GM19468 (cell line): ENCODE results near the gene PTDSS2.
"Not testable (repeated sequence)": the region's sequence is repeated elsewhere in the genome, so short reads cannot be mapped to it uniquely, and the experiment has no call there.

ENCODE experiments used
- ATAC-seq: cut with Tn5 transposase; IDR thresholded peaks from one replicate; pipeline ENCODE4 v1.9.1; 2021; ENCODE audit warnings: mild to moderate bottlenecking, moderate library complexity, moderate number of reproducible peaks; ENCODE audit not compliant: unreplicated experiment; ENCODE audit errors: extremely low read depth

Gene PTDSS2

GRCh38 chr11:449889-450808 lies at the start of gene PTDSS2:
TSS of gene PTDSS2 (plus strand) at chr11:450279. CDS start at chr11:450456, 177 bp downstream.
- ATAC-seq = peak; percentile 51

DNA sequence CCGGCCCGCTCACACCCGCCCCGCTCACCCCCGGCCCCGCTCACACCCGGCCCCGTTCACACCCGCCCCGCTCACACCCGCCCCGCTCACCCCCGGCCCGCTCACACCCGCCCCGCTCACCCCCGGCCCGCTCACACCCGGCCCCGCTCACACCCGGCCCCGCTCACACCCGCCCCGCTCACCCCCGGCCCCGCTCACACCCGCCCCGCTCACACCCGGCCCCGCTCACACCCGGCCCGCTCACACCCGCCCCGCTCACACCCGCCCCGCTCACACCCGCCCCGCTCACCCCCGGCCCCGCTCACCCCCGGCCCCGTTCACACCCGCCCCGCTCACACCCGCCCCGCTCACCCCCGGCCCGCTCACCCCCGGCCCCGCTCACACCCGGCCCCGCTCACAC lies 48.9 kb upstream of the PTDSS2 start:
- not testable (repeated sequence) for ATAC-seq

DNA sequence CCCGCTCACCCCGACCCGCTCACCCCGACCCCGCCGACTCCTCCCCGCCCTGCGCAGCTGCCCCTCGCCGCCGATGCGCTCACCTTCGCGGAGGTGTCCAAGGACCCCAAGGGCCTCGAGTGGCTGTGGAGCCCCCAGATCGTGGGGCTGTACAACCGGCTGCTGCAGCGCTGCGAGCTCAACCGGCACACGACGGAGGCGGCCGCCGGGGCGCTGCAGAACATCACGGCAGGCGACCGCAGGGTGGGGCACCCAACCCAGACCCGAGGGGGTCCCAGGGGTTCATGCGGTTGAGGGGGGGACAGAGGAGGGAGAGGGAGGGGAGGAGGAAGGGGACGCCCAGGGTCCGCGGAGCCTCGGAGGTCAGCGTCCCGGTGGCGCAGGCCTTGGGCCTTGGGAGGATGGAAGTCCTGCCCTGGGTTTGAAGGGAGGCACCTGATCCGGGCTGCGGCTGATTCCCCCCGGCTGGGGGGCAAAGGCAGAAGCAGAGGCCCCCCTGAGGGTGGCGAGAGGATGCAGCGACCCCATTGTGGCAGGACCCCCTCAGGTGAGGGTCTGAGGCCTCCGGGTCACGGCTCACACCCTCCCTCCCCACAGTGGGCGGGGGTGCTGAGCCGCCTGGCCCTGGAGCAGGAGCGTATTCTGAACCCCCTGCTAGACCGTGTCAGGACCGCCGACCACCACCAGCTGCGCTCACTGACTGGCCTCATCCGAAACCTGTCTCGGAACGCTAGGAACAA lies 46.9 kb upstream of the PTDSS2 start:
- ATAC-seq = no peak

DNA sequence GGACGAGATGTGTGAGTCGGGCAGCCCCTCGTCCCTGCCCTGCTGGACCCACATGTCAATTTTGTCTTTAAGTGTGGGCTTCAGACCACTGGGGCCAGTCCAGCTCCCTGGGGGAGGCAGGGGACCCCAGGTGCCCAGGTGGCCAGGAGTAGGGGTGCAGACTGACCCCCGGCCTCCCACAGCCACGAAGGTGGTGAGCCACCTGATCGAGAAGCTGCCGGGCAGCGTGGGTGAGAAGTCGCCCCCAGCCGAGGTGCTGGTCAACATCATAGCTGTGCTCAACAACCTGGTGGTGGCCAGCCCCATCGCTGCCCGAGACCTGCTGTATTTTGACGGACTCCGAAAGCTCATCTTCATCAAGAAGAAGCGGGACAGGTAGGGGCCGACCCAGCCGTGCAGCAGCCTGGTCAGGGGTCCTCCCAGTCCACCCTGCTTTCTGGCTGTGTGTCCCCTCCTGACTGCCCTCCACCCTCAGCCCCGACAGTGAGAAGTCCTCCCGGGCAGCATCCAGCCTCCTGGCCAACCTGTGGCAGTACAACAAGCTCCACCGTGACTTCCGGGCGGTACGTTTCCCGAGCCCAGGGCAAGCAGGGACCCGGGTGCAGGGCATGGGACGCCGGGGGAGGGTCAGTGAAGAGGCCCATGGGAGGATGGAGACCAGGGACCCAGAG lies 46.2 kb upstream of the PTDSS2 start:
- no peak for ATAC-seq

DNA sequence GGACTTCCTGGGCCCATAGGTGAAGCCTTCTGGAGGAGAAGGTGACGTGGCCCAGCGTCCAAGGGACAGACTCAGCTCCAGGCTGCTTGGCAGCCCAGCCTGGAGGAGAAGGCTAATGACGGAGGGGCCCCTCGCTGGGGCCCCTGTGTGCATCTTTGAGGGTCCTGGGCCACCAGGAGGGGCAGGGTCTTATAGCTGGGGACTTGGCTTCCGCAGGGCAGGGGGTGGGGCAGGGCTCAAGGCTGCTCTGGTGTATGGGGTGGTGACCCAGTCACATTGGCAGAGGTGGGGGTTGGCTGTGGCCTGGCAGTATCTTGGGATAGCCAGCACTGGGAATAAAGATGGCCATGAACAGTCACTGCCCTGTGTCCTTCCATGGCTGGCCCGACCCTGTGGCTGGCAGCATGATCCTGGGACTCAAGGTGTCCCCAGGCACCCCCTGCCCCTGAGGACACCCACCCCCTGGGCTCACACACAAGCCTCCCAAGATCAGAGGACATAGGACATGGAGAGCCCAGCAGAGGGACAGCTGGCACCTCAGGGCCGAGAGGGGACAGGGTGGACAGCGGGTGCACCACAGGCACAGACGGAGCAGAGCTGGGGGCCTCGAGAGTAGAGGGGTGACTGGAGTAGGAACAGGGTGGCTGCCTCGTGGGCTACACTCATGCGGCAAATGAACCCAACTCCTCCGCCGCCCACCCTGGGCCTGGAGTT lies 45.4 kb upstream of the PTDSS2 start:
- no peak for ATAC-seq

DNA sequence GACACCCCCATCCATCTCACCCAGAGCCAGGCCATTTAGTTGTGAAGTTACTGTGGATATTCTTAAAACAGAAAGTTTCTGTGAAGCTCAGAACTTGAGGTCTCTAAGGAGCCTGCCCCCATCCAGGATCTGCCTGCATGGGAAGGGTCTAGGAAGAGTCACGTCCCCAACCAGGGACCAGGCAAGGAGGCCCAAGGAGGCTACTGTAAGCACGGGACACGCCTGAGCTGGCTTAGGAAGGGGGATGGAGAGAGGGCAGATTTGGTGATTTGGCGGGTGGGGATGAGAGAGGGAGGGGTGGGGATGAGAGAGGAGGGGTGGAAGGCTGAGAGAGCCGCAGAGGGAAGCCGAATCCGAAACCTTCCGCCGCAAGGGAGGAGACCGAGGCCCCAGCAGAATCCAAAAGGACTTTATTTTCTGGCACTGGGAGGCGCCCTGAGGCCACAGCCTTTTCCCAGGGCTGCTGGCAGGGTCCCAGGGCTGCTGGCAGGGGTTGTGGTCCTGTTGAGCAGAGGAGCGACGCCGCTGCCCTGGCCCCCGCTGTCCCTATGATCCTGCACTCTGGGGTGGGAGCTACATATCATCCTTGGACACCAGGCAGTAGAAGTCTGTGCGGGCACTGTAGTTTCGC lies 44.6 kb upstream of the PTDSS2 start:
- ATAC-seq = no peak

DNA sequence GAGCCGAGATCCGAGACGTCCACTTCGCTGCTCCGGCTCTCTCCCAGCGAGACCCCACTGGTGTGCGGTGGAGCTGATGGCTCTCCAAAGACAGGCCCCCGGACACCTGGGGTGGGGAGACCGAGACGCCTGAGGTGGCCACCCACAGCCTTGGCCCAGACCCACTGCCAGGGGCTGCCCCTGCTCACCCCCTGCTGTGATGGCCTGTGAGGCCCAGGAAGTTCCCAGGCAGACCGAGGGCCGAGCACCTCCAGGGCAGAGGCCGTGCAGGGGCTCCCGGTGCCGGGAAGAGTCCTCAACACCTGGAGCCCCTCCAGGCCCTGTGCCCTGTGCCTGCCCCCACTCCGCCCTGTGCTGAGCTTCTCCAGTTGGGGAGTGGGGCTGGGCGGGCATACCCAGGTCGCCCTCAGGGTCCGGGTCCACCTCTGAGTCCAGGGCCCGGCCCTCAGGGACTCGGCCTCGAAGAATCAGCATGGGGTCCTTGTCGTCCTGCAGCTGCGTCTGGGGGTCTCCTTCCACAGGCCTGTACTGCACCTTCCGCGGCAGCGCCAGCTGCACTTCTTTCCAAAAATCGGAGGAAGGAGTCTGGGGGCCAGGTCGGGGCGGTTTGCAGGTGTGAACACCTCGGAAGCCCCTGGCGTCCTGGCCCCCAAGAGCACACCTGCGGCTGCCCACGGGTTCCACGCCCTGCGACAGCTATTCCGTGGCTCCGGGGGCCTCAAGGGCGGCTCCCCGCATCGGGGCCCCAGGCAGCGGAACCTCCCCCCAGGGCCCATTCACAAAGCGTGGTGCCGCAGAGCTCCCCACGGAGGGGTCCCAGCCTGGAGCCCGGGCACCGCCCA lies 43.9 kb upstream of the PTDSS2 start:
- ATAC-seq = no peak

- ATAC-seq = no peak
These were observed 43.1 kb upstream of the PTDSS2 start for GRCh38 chr11:406796-407650.

- ATAC-seq = no peak
These were observed 42.4 kb upstream of the PTDSS2 start for GRCh38 chr11:407651-408123.

DNA sequence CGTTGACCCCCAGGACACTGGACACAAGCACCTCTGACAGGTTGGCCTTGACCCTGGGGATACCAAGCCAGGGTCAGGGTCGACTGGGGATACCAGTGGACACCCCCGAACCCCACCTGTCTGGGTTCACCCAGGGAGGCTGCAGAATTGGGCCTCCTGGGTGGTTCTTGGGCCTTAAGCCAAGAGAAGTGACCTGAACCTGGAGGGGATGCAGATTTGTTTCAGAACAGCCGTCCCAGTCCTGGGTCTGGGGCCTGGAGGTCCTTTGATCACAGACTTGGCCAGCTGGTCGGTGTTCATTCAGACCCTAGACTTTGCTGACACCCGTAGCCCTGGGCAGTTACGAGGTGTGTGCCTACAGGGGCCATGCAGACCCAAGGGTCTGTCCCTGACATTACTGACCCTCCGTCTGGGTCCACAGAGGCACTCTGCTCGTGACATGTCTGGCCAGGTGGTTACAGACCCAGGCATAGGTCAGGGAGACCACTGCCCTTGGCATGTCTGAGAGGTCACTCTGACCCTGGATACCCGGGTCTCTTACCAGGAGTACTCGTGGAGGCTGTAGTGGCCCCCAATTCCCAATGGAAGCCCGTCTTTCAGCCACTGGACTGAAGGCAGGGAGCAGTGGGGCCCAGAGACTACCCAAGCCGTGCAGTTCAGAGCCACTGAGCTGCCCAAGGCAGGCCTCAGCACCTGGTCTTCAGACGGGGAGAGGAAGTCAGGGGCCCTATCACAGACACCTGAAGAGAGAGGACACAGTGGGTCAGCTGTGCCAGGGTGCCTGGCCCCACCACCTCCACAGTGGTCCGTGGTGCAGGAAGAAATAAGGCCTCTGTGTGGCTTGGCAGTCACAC lies 41.7 kb upstream of the PTDSS2 start:
- ATAC-seq = no peak

GRCh38 chr11:409008-409599 lies 41.0 kb upstream of the PTDSS2 start:
- no peak for ATAC-seq

DNA sequence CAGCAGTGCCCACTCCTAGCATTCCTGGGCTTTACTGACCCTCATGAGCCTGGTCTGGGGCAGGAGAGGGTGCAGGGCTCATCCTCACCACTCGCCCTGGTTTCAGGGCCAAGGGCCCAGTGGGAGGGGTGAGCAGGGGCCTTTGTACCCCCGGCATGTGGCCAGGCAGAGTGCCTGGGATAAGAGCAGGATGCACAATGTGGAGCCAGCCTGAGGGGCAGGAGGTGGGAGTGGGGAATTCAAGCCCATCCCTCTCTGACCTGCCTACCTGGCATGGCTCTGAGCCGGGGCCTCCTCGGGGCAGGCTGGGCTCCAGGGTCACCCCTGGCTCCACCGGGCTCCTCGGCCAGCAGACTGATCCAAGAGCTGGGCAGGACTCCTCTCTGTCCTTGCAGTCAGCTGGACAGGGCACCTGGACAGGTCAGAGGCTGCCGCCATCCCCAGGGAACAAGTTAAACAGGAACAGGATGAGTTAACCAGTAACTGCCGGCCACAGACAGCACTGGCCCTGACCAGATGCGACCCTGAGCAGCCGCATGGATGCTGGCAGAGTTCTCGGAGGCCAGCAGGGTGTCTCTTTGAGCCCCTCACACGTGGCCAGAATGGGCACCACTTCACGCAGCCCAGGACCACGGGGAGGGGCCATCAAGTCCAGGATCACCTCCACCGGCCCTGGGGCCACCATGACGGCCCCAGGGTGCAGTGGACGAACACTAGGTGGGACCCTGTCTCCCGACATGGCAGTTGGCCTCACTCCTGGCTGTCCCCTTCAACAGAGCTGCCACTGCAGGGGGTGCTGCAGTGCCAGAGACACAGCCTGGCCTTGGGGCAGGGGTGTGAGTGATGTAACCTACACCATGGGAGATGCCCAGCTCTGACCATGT lies 40.2 kb upstream of the PTDSS2 start:
- no peak for ATAC-seq

- ATAC-seq = not testable (repeated sequence)
These were observed 39.4 kb upstream of the PTDSS2 start for GRCh38 chr11:410711-411110.

- not testable (repeated sequence) for ATAC-seq
These were observed 38.6 kb upstream of the PTDSS2 start for GRCh38 chr11:411520-411919.

- no peak for ATAC-seq
These were observed 37.4 kb upstream of the PTDSS2 start for GRCh38 chr11:412641-413119.
